ENCODE measurements around the gene SS18L1.

- TF ChIP-seq CTCF (IDR thresholded peaks at IDR 0.05; ENCODE audit: insufficient read depth, low read depth, low read length) (no peak), EZH2 (IDR thresholded peaks at IDR 0.05; ENCODE audit: insufficient read depth, low read length) (no peak)
These were observed 2.1 kb downstream of the SS18L1 start for GRCh38 chr20:62145688-62146018.

All from astrocyte (in vitro differentiated cells and primary cell).